HG02870 (cell line): ENCODE measurements around the gene GPR107.

Experiments used
- ATAC-seq: cut with Tn5 transposase; IDR thresholded peaks from one replicate; pipeline ENCODE4 v1.9.1; 2021; ENCODE audit warnings: mild to moderate bottlenecking, moderate library complexity; ENCODE audit not compliant: unreplicated experiment

The GPR107 gene

DNA sequence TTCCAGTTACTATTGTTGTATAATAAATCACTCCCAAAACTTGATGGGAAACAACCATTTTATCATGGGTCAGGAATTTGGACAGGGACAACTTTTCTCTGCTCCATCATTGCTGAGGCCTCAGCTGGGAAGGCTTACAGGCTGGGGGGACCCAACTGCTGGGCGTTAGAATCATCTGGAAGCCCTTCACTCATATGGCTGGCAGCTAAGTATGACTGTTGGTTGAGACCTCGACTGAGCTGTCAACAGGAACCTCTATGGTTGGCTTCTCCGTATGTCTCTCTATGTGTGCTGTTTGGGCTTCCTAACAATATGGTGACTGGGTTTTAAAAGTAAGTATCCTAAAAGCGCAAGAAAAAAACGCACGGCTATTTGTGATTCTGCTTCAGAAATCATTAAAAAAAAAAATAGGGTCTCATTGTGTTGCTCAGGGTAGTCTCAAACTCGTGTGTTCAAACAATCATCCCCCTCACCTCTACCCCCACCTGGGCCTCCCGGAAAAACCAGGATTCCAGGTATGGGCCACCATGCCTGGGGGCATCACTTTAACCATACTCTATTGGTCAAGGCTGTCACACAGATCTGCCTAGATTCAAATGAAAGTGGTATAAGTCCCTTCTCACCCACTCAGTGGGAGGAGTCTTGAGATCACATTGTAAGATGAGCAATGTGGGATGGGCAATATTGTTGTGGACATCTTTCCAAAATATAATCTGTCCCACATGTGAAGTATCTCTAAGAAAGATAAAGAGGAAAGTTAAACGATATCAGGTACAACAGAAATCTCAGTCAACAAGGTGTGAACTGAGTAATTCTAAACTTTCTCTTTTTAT is 26.0 kb upstream of the GPR107 start:
- no peak for ATAC-seq

DNA sequence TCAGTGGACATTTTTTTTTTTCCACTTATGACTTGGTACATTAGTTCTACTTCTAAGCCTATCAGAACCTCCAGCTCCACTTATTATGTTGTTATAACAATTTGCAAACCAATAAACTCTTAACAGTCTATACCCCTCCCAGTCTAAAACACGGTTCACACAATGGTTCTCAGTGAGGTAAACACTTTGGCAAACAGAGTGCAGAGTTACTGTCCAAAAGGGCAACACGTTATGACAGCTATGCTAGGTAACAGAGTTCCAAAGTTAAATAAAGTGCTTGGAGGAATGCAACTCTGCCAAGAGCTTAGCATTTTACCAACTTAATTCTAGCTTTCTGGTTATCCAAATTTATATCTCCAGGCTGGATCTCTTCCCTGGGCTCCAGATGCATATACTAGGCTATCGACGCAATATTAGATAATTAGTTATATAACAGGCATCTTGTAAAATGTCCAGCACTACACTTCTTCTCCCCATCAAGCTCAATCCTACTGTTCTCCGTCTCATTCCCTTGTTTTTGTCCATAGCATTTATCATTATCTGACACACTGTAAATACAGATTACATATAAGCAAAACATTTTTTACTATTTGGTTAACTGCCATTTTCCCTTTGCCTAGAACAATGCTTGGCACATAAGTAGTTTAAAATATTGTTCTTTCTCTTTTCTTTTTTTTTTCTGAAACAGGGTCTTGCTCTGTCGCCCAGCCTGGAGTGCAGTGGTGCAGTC is 25.0 kb upstream of the GPR107 start:
- no peak for ATAC-seq

DNA sequence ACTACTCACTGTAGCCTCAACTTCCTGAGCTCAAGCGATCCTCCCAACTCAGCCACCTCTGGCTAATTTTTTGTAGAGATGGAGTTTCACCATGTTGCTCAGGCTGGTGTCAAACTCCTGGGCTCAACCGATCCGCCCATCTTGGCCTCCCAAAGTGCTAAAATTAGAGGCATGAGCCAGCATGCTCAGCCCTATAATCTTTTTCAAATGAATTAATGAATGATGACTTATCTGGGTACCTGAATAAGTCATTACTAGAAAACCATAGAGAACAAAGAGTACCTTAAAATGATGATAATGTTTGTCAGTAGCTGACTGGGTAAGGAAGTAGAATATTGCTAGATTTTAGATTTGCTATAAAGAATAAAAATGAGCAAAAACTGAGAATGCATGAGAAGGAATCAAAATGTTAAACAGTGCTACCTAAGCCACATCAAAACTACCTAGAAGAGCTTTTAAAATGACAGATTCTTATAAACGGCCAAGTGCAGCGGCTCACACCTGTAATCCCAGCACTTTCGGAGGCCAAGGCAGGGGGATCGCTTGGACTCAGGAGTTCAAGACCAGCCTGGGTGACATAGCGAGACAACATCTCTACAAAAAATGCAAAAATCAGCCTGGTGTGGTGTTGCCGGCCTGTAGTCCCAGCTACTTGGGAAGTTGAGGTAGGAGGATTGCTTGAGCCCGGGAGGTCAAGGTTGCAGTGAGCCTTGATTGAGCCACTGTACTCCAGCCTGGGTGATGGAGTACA is 24.3 kb upstream of the GPR107 start:
- no peak for ATAC-seq

DNA sequence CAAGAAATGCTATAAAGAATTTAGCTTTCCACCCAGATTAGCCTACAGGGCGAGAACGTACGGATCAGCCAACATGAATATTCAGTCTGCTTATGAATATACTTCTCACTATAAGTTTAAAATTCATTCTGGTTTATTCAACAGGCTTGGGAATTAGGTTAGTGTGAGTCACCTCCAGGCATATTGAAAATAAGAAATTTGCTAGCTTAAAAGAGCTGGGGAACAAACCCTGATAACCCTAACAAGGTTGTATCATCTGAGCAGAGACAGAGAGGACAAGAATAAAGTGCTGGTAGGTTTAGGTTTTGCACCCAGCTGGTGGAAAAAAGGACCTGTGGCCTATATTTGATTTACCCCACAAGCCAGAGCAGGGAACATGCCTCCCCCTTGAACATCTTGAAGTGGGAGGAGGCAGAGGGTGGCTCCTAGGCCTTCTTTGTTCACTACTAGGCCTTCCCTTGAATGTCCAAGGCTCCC is 23.0 kb upstream of the GPR107 start:
- ATAC-seq, result no peak

DNA sequence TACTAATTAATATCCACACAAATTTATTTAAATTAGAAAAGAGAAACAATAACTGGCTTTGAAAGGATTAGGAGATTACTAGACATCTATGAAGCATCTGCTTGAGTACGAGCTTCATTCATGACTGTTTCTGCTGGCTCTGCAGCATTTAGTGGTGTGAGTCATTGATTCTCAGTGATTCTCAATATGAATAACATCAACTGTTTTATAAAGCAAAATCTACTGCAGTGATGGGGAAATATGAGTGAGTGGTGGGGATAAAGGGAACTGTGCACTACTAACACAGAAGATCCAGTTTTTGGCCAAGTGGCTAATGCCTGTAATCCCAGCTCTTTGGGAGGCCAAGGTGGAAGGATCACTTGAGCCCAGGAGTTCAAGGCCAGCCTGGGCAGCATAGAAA is 19.1 kb upstream of the GPR107 start:
- ATAC-seq, result no peak

DNA sequence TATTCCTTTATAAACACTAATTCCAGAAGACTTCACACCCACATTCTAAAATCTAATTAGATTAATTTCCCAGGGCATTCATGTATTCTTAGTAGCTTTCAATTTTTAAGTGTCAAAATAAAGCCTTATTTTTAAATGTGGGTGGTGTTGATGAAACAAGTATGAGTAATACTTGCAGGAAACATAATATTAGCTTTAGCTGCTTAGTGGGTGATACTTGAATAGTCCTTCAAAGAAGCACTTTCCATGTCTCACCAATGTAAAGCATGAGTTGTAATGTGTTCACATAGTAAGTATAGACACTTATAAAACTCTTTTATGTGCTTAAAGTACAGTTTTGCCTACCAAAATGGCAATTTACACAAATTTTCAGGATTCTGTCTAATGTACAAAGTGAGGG is 17.6 kb upstream of the GPR107 start:
- no peak for ATAC-seq

DNA sequence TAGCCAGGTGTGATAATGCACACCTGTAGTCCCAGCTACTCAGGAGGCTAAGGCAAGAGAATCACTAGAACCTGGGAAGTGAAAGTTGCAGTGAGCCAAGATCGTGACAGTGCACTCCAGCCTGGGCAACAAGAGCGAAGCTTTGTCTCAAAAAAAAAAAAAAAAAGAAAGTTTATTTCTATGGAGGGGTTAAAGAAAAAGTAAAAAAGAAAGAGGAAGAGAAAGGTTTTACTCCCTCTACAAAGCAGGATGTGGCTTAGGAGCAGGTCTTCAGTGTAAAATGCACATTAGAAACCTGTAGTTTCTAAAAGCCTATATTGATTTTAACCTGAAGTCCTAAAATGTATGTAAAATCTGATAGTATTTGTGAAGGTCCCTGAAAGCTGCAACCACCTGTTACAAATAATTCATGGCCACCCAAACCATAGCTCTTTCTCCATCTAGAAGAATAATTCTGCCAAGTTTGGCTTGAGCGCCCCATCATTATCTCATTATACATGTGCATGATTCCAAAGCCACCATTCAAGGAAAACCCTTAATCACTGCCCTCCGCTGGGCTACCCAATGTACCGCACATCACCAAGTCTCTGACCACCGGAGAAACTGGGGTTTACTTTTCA is 14.1 kb upstream of the GPR107 start:
- ATAC-seq, result no peak

DNA sequence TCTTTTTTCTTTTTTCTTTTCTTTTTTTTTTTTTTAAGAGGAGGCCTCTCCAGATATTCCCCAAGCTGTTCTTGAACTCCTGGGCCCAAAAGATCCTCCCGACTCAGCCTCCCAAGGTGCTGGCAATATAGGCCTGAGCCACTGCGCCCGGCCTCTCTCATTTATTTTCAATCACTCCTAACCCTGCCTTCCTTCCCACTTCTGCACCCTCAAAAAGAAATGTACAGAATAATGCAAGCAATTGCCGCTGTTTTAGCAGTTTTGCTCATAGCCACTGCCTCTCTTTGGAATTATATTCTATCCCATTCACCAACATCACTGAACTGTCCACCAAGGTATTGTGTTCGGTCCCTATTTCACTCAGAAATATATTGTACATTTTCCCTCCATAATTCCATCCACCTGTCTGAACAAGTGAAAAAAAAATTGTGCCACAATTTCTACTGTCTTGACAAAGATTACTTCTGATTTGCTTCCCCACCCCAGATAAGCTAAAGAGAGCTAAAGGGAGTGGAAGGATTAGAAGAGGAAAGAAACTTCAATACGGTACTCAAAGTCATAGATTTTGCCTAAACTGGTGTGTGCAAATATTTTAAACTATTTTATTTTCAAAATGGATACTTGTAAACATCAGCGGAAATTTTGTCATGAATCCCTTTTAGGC is 12.6 kb upstream of the GPR107 start:
- no peak for ATAC-seq

DNA sequence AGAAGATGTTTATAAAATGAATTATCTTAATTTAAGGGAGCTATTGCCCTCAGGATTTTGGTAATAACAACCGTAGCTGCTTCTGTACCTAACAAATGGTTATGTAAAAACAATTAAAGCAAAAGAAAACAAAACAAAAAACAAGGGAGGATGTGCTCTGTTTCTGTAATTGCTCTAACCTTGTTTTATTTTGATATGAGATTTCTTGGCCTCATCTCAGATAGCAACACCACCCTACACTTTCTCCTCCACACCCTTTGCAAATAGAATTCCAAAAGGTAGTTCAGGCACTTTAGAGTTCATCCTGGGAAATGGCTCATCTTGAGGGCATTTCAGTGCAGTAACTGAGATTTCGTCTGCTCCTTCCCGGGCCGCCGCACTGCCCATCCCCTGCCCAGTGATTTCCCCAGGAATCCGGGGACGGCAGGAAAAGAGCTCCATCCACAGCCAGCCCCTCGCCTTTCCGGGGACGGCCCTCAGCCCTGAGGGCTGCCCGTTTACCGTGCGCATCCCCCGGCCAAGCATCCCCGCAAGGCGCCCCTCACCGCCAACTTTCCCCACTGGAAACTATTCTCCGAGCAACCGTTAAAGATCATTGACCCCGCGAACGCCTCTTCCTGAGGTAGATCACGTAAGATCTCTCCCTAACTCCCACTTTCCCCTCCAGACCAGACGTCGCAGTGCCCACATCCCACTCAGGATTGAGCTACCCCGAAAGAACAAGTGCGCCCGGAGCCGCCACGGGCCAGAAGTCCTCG is 11.9 kb upstream of the GPR107 start:
- ATAC-seq, result no peak

DNA sequence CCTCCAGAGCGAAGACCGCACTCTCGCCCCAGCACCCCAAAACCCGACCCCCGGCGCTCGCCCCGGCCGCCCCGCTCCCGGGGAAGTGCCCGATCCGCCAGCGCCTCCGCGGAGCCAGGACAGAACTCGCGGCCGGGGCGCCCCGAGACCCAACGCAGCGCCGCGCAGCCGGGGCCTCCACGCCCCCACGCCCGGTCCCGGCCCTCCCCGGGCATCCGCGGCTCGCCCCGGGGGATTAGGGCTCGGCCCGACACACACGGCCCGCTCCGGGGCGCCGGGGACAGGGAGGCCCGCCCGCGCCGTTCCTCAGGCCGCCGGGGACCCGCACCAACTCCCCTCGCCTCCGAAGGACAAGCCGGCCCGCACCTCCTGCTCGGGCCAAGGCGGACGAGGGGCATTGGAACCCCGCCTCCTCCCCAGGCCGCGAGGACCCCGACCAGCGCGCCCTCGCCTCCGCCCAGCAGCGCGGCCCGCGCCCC is 11.3 kb upstream of the GPR107 start:
- ATAC-seq, result no peak

DNA sequence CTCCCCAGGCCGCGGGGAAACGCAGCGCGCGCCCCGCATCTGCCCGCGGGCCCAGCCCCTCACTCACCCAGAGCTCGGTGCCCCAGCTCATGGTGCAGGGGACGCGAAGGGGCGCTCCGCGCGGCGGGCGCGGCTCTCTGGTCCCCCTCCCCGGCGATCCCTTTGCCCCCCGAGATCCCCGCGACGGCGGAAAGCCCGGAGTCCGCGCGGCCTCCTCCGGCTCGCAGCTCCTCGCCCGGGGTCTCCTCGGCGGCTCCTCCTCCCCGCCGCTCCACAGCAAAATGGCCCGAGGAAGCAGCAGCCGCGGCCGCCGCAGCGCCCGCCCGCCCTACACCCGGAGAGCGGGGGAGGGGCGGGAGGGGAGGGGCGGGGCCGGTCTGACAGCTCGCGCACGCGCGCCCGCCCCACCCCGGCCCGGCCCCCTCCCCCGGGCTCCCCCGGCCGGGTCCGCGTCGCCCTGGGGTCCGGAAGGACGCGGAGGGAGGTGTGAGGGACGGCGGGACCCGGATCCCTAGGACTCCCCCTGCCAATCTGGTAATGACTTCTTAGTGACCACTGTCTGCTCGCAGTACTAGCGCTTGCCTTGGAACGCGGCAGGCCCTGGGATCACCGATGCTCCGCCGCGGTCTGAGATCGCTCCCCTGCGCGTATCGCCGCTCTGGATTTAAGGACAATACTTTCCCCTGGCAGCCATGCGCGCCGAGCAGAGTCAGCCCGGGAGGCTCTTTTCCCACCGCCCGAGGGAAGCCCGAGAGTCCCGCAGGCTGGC is 10.6 kb upstream of the GPR107 start, which contains the start of gene FNBP1:
TSS of gene FNBP1 (minus strand) at position 305 of the 769 bp plus-strand sequence. CDS start at position 91, 214 bp downstream.
- ATAC-seq, result no peak

DNA sequence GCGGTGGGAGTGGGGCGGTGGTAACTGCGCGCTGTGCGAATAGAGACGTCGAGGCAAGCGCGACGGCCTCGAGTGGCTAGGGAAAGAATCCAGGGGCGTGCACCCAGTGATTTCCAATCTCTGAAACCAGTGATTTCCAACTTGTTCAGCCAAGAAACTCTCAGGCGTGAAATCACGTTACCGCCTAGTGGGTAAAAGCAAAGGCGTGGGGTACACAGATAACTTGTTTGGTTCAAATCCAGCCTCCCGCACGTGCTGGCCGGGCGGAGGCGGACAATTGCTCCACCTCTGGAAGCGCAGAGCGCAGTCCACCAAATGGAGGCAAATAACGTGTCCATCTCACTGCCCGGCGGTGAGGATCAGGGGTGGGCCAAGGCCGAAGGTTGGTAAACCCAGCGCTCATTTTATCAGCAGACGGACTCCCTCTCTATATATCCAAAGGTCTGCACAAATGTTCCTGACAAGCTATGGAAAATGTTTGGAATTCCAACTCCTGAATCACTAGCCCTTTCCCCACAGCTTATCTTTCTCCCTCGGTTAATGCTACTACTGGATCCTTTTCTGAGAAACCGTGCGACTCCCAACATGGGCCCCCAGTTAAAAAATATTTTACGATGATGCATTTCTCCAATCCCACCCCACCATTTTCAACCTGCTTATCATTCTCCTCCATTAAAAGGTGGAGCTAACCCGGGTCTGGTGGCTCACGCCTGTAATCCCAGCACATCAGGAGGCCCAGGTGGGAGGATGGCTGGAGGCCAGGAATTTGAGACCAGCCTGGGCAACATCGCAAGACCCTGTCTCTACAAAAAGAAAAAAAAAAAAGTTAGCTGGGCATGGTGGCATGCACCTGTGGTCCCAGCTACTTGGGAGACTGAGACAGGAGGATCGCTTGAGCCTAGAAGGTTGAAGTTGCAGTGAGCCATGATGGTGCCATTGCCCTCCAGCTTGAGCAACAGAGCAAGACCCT is 9.8 kb upstream of the GPR107 start:
- no peak for ATAC-seq

DNA sequence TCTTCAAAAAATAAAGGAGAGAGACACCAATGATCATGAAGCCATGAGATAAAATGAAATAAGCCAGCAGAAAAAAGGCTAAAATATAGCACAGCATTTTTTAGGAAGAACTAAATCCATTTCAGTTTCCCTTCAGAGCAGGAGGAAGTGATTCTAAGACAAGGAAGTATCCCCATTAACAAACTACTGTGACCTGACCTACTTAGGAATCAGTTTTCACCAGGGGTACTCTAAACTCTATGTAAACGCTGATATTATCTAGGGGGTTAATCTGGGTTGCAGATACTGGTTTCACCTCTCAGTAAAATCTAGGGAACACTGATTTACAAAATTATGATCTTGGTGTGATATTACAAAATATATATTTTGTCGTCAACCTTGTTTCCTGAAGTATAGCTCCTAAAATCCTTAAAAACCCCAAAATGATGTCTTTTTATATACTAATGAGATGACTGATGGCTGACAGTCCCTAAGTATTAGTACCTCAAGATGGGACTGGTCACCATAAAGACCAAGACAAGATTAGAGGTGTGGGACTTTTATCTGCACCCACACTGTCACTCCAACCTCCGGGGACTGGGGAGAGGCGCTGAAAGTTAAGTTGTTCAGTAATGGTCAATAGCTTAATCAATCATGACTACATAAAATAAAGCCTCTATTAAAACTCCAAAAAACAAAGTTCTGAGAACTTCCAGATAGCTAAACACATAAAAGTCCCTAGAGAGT is 7.8 kb upstream of the GPR107 start:
- no peak for ATAC-seq

DNA sequence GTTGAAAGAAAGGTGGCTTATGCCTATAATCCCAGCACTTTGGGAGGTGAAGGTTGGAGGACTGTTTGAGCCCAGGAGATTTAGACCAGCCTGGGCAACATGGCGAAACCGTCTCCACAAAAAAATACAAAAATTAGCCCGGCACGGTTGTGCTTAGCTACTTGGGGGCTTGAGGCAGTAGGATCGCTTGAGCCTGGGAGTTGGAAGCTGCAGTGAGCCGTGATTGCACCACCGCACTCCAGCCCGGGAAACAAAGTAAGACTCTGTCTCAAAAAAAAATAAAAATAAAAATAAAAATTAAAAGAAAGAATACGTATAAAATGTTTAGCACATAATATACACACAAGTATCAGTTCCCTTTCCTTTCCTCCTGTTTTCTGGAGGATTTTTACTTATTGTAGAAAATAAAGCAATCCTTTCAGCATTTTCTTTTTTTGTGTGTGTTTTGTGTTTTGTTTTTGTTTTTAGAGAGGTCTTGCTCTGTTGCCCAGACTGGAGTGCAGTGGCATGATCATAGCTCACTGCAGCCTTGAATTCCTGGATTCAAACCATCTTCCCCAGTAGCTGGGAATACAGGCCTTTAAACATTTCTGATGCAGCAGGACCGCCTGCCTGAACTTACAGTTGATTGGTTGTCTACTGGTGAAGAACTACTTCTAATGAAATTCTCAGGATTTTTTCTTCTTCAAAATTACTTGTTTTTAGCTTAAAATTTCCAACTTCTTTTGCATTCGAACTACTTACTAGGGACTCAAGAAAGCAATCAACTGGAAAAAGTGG is 4.1 kb upstream of the GPR107 start:
- ATAC-seq, result no peak

DNA sequence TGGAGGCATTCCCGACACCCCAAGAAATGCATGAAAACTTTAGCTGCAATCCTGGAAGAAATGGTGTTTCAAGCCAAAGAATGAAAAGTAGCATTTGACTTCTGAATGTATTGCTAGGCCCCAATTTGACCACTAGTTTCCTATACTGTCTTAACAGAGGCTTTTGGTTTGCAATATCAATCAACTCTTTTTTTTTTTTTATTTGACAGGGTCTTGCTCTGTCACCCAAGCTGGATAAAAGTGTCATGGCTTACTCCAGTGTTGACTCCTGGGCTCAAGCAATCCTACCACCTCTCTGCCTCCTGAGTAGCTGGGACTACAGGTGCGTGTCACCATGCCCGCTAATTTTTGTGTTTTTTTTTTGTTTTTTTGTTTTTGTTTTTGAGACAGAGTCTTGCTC is 3.2 kb upstream of the GPR107 start:
- ATAC-seq, result no peak

DNA sequence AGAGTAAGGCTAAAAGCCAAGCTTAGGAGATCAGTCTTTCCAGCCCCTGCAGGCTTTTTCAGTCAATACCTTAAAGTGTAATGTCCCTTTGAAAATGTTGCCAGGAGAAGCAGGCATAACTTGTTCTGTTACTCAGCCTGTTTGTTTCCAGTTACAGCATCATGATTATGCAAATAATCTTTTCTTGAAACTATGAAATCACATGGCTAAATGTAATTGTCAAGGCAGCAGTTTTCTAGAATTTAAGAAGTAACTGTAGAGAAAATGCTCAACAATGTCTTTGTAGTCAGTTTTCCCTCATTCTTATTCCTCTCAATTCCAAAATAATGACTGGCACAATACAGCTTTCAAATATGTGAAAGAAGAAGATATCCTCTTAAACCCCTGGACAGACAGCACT is 1.9 kb upstream of the GPR107 start:
- no peak for ATAC-seq
